Adrenal gland (tissue), 12 donors: ENCODE data around the gene CORO1C. TPM values are rescaled to one million over a fixed set of nuclear protein-coding genes. Genes with fewer than 3 reads are reported as not detected.

Source experiments
- DNase-seq, 7 donors: peaks; one replicate each; pipeline ENCODE4 v3.0.0-alpha.2; 2019 to 2020
- H3K27ac ChIP-seq, 5 donors: fragments of 200-600 bp; sonication (generic) in 4 of 5; 1 replicate in 3 of 5; 2 replicates in 2 of 5; pipeline versions ENCODE4 v1.5.1 to v1.8.0; 2016 to 2020; ENCODE audit warnings: mild to moderate bottlenecking in 1 of 5
- H3K27me3 ChIP-seq: fragments of 200-600 bp; 2 replicates; pipeline ENCODE4 v1.8.0; 2021
- H3K36me3 ChIP-seq, 2 donors: fragments of 200-600 bp; replicated peaks in 1 of 2; 1 replicate in 1 of 2; 2 replicates in 1 of 2; pipeline versions ENCODE4 v1.5.1 to v1.8.0; 2018 to 2022
- H3K4me1 ChIP-seq, 2 donors: fragments of 200-600 bp; replicated peaks in 1 of 2; 1 replicate in 1 of 2; 2 replicates in 1 of 2; pipeline versions ENCODE4 v1.5.1 to v1.8.0; 2018 to 2021
- H3K4me3 ChIP-seq, 4 donors: fragments of 200-600 bp; sonication (generic) in 3 of 4; one replicate each; pipeline ENCODE4 v1.5.1; 2016 to 2018
- H3K9me3 ChIP-seq, 3 donors: fragments of 200-600 bp; sonication (generic) in 1 of 3; replicated peaks in 1 of 3; 1 replicate in 2 of 3; 2 replicates in 1 of 3; pipeline versions ENCODE4 v1.5.1 to v1.8.0; 2016 to 2021
- POLR2A ChIP-seq, 2 donors: fragments of 450-650 bp; IDR thresholded peaks; one replicate each; pipeline ENCODE4 v1.6.1; 2017; ENCODE audit warnings: antibody characterized with exemption in 2 of 2, mild to moderate bottlenecking in 2 of 2, moderate library complexity in 1 of 2
- WGBS, 4 donors: extraction: QIAGEN DNeasy Blood & Tissue Kit in 2 of 4; methylation state at CpG; one replicate each; pipeline versions ENCODE4 v1.1.5 to v1.1.7; 2013 to 2017; 5-methylcytosine and 5-hydroxymethylcytosine counted together
- intact Hi-C, 2 donors: fragments of 100-400 bp; cut with DNase I; formaldehyde crosslinking; loops; one replicate each; pipeline versions ENCODE4 v1.14.1 to v1.15.0; 2022 to 2023
- polyA plus RNA-seq, 3 donors: library from polyadenylated mRNA; stranded (reverse); fragments of 200-250 nt in 2 of 3; fragments of 350-450 nt in 1 of 3; fragmentation: Illumina TruSeq in 1 of 3; extraction: RNeasy Lipid Tissue Mini Kit (QIAGEN cat#74804) in 1 of 3; gene quantifications; one replicate each; pipeline ENCODE4 v1.2.3, GENCODE V29; 2013 to 2014
- total RNA-seq, 9 donors: library from RNA; depleted of rRNA in 4 of 9; stranded (reverse); fragments of >200 nt in 4 of 9; fragments of 120-200 nt in 1 of 9; fragmentation: NEBNext Ultra II Directional in 1 of 9; extraction: Animal tissue kit (Norgen Biotek cat#: 25700) in 1 of 9; gene quantifications; one replicate each; pipeline versions ENCODE4 v1.1.0 to v1.2.4, GENCODE V29; 2013 to 2023
- TF ChIP-seq, protein P1 (sequence below), 6 experiments: fragments of 450-650 bp in 4 of 6; fragments of 200-600 bp in 2 of 6; sonication (generic) in 1 of 6; IDR thresholded peaks; 1 replicate in 5 of 6; 2 replicates in 1 of 6; pipeline versions ENCODE4 v1.5.1 to v1.8.0; 2016 to 2021; ENCODE audit warnings: antibody characterized with exemption in 6 of 6, mild to moderate bottlenecking in 2 of 6, moderate library complexity in 1 of 6
- donor health status: healthy with polysubstance abuse.
- donor health status: Bipolar disorder and iron deficiency.
- donor health status: DM: yes; HTN: yes; CAD: no.
- donor health status: DM: no; HTN: no; CAD: no.
- donor health status: DM: no; HTN: no; CAD: no.
- donor health status: DM: yes; HTN: yes; CAD: no.

The CORO1C gene
- total and polyA plus RNA-seq, 12 donors, result 17.4 to 124 (median 71.4) TPM

- TF ChIP-seq, protein P1, sequence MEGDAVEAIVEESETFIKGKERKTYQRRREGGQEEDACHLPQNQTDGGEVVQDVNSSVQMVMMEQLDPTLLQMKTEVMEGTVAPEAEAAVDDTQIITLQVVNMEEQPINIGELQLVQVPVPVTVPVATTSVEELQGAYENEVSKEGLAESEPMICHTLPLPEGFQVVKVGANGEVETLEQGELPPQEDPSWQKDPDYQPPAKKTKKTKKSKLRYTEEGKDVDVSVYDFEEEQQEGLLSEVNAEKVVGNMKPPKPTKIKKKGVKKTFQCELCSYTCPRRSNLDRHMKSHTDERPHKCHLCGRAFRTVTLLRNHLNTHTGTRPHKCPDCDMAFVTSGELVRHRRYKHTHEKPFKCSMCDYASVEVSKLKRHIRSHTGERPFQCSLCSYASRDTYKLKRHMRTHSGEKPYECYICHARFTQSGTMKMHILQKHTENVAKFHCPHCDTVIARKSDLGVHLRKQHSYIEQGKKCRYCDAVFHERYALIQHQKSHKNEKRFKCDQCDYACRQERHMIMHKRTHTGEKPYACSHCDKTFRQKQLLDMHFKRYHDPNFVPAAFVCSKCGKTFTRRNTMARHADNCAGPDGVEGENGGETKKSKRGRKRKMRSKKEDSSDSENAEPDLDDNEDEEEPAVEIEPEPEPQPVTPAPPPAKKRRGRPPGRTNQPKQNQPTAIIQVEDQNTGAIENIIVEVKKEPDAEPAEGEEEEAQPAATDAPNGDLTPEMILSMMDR (IDR thresholded peaks at IDR 0.05), result no peak
- no peak for TF ChIP-seq POLR2A (IDR thresholded peaks at IDR 0.05)
- intact Hi-C loops, result no loop called here
- no peak for DNase-seq
- H3K4me3 ChIP-seq, result no peak overlapping the region
- no peaks in the 10 kb centered on the region for H3K27me3 ChIP-seq
- no peaks in the 10 kb centered on the region for H3K9me3 ChIP-seq
- H3K36me3 ChIP-seq, result no peaks in the 10 kb centered on the region
- 69 to 74% (median 73%) methylated on average over 5 to 7 of the region's 7 CpGs for WGBS, 4 donors
- no peak overlapping the region for H3K27ac ChIP-seq
- peaks cover 0 to 31% of the 10 kb centered on the region in 2 donors for H3K4me1 ChIP-seq
These were observed 93.9 kb downstream of the CORO1C start for GRCh38 chr12:108637222-108637971.

DNA sequence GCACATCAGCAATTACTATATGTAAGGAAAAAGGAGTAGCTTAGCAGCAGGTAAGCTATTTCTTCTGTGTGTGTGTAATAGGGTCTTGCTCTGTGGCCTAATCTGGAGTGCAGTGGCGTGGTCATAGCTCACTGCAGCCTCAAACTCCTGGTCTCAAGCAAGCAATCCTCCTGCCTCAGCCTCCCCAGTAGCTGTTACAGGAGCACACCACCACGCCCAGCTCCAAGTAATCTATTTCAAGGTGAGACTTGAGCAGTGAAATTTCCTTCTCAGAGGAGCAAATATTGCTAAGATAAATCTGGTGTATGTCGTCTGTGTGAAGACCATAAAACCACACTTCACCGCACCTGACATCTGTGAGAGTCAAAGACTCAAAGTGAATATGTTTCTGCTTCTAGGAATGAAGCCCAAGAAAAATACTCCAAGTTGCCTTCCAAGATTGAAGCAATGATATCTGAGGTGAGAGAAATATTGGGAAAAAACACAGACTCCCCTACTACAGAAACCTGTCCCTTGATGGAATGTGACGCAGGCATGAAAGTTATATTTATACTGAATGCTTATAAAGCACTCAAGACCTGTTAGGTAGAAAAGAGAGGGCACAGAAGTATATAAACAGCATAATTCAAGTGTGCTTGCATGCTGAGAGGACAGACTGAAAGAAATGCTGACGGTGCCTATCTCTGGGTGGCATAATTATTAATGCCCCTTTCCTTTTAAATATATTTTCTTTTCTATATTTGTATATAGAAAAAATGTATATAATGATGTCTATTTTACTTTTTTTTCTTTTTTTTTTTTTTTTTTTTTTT is 95.1 kb downstream of the CORO1C start:
- no peak overlapping the region for H3K27ac ChIP-seq
- no peaks in the 10 kb centered on the region for H3K9me3 ChIP-seq
- no peaks in the 10 kb centered on the region for H3K36me3 ChIP-seq
- no peak for TF ChIP-seq POLR2A (IDR thresholded peaks at IDR 0.05)
- TF ChIP-seq, protein P1 (IDR thresholded peaks at IDR 0.05), result no peak
- WGBS, 4 donors, result 73 to 82% (median 78%) methylated on average over 6 of the region's 6 CpGs
- no peak overlapping the region for H3K4me3 ChIP-seq
- H3K27me3 ChIP-seq, result no peaks in the 10 kb centered on the region
- intact Hi-C loops, result no loop called here
- DNase-seq, result no peak
- peaks cover 0 to 25% of the 10 kb centered on the region in 2 donors for H3K4me1 ChIP-seq

- Histone ChIP-seq H3K9me3 (no peaks in the 10 kb centered on the region), H3K27me3 (no peaks in the 10 kb centered on the region), H3K4me1 (peaks cover 0 to 26% of the 10 kb centered on the region in 2 donors), H3K4me3 (no peak overlapping the region), H3K27ac (peak overlapping the region in 1 of 5 donors; percentile 15), H3K36me3 (no peaks in the 10 kb centered on the region)
- WGBS, 4 donors, result 40 to 52% (median 49%) methylated on average over 12 to 15 of the region's 15 CpGs
- intact Hi-C loops, result no loop called here
- DNase-seq, result no peak
- no peak for TF ChIP-seq POLR2A (IDR thresholded peaks at IDR 0.05)
- TF ChIP-seq, protein P1 (IDR thresholded peaks at IDR 0.05), result no peak
These were observed 95.9 kb downstream of the CORO1C start for GRCh38 chr12:108635201-108635996.

DNA sequence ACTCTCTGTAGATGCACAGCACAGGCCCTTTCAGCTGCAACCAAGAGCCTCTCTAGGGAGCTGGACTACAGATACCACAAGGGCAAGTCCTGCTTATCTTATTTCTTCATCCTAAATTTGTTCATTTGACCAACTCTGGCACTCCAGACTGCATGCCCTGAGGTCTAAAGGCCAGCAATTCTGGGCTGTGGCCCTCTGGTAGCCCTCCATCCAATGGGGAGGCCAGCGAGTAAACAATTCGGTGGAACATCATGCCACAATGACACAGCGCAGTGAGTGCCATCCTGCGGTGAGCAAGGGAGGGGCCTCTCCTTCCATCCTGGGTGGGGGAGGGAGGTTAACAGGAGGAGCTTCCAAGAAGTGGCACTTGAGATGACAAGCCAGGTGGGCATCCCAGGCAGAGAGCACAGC is 97.0 kb downstream of the CORO1C start:
- WGBS, 4 donors, result 47 to 66% (median 60%) methylated on average over 4 of the region's 4 CpGs
- H3K27ac ChIP-seq, result peak overlapping the region in 2 of 5 donors; percentile 24 to 57
- intact Hi-C loops, result no loop called here

More for the DNA sequence above, 97.0 kb downstream of the CORO1C start:
- no peaks in the 10 kb centered on the region for H3K36me3 ChIP-seq
- H3K9me3 ChIP-seq, result no peaks in the 10 kb centered on the region
- no peaks in the 10 kb centered on the region for H3K27me3 ChIP-seq
- peaks cover 0 to 36% of the 10 kb centered on the region in 2 donors for H3K4me1 ChIP-seq
- DNase-seq, result no peak
- TF ChIP-seq, protein P1 (IDR thresholded peaks at IDR 0.05), result no peak
- no peak for TF ChIP-seq POLR2A (IDR thresholded peaks at IDR 0.05)
- H3K4me3 ChIP-seq, result no peak overlapping the region
